ENCODE results near the gene KMT5B.
A peak's percentile ranks its signal among the peaks of the same experiment; 100 is the strongest.

Gene KMT5B

DNA sequence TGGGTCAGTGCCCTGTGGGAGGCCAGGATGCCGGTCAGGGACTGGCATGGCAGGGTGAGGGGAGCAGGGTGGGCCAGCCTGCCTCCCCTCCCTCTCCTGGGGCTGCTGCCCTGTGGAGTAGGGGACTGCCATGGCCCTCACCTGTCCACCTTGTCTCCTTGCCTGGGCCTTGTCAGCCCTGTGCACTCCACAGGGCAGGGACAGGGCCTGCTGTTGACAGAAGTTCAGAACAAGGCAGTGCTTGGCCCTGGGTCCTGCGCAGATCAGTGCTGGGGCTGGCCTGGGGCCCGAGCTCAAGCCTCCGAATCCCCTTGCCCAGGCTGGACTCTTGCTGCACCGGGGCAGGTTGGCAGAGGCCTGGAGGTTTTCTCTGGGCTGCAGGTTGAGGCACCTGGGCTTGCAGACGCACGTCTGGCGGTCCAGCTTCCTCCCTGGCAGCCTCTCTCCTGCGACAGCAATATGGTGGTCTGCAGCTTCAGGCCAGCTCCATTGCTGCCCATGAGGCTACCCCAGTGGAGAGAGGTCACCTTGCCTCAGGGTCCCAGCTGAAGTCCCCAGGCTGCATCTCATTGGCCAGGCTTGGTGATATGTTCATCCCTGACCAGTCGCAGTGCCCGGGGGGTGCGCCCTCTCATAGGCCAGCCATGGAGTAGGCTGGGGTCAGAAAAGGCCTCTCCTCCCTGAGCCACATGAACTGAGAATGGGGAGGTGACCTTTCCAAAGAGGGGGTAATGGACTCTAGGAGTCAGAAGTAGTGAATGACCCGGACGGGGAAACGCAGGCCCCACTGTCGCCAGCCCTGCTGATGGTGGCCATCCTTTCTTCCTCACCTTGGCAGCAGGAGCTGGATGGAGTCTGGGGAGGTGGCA is 70.4 kb downstream of the KMT5B start:
- DNase-seq (ENCODE audit: low read depth) = no peak

- no peak for DNase-seq (ENCODE audit: low read depth)
Measured at GRCh38 chr11:68142028-68142412, 71.1 kb downstream of the KMT5B start.

- no peak for DNase-seq (ENCODE audit: low read depth)
Measured at GRCh38 chr11:68141246-68142027, 71.7 kb downstream of the KMT5B start.

GRCh38 chr11:68140496-68141245 is 72.4 kb downstream of the KMT5B start:
- no peak for DNase-seq (ENCODE audit: low read depth)

DNA sequence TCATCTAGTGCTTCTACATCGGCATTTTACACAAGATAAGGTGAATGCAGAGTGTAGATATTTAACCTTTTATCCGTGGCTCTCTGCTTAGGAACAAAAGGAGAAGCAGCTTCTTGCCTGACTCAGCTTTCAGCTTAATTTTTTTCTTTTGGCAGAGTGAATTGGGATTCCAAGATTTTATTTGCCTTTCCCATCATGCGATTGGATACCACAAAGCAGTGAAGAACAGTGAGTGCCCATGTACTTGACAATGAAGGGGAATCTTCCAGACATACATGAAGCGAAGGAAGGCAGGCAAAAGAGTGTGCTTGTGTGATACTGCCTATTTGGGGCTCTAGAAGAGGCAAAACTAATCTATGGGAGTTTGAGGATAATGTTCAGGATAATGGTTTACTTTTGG is 74.9 kb downstream of the KMT5B start:
- DNase-seq (ENCODE audit: low read depth) = no peak

DNA sequence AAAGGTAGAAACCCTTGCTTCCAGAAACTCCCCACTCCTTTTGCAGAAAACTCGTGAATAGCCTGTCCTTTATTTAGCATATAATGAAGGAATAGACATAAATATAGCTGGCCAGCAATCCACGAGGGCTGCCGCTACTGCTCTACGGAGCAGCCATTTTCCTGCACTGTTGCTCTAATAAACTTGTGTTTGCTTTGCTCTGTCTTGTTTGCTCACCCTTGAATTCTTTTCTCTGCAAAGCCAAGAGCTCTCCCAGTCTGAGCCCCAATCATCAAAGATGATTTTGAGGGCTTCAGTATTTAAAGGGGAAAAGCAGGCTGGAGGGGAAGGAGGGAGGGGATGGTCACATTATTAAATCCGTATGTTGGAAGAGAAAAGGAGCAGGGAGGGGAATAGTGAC is 75.3 kb downstream of the KMT5B start:
- DNase-seq (ENCODE audit: low read depth) = no peak

- no peak for DNase-seq (ENCODE audit: low read depth)
Measured at GRCh38 chr11:68136866-68137265, 76.2 kb downstream of the KMT5B start.

- DNase-seq (ENCODE audit: low read depth) = no peak
Measured at GRCh38 chr11:68135161-68135560, 77.9 kb downstream of the KMT5B start.

- DNase-seq (ENCODE audit: low read depth) = no peak
Measured at GRCh38 chr11:68133761-68134160, 79.3 kb downstream of the KMT5B start.

GRCh38 chr11:68130121-68130520 is 83.0 kb downstream of the KMT5B start:
- DNase-seq (ENCODE audit: low read depth) = no peak

- no peak for DNase-seq (ENCODE audit: low read depth)
Measured at GRCh38 chr11:68128682-68129327, 84.3 kb downstream of the KMT5B start.

DNA sequence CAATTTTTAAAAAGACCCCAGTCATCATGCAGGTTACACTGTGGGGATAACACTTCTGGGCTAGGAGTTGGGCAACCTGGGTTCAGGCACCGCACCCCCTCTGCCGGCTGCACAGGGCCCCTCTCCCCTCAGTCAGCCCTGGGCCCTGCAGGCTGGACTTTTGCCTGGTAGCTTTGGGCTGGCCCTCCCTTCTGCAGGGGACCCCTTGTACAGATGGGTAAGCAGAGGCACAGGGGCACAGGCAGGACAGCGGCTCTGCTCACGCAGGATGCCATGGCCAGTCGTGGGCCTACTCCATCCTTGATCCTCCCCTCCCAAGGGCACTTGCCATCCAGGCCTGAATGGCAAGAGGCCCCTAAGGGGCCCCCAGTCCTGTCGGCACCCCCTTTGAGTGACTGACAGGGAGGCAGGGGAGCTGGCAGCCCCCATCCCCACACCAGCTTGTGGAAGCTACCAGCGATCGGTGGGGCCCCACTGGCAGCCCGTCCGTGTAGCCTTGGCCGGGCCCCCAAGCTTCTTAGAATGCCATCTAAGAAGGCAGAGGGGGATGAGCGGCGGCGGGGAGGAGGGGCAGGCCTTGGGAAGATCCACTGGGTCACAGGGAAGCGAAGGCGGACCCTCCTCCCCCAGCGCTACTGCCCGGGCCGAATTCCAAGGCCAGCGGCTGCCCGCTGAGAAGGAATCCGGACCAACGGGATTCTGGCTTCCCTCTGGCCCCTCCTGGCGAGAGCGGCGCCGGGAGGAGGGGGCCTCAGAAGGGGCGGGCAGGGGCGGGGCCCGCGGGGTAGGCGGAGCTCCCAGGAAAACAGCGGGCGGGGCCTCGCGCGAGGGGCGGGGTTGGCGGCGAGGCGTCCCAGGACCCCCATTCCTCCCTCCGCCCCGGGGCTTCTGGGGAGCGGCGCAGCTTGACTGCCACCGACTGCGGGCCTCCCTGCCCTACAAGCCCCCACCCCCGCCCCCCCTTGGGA is 85.1 kb downstream of the KMT5B start:
- no peak for DNase-seq (ENCODE audit: low read depth)

DNA sequence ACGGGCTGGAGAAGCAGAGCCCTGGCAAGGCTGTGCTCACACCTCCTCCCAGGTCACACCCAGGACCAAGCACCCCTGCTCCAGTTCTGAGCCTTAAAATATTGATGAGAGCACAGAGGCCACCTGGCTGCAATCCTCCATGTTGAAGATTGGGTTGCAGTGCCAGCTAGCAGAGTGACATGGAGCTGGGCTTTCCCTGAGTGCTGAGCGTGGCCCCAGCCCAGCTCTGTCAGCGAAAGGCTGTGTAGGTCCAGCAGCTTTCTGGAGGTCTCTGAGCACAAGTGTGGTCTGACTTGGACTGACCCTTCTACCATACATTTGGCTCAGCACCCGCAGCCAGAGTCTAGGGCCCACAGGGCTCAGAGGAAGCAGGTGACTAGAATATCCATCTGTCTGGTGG is 87.9 kb downstream of the KMT5B start:
- DNase-seq (ENCODE audit: low read depth) = no peak

DNA sequence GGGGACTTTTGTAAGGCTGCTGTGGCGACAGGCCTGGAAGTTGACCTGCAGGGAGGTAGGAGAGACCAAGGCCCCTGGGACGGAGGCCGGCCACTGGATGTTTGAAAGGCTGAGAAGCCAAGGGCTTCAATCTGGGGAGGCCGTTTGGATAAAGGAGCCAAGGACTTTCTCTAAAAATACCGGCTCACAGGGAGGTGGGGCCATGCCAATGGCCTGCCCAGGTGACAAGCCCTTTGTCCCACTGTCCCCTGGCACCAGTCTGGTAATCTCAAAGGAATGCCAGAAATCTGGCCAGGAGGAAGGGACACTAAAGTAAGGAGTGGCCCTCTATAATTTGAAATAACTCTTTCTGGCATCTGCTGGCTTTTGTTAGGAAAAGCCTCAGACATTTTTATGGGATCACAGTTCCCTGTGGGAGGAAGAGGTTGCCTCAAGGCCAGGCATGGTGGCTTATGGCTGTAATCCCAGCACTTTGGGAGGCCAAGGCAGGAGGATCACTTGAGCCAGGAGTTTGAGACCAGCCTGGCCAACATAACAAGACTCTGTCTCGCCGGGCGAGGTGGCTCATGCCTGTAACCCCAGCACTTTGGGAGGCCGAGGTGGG is 90.1 kb downstream of the KMT5B start:
- DNase-seq (ENCODE audit: low read depth) = no peak

GRCh38 chr11:68121067-68121899 is 91.8 kb downstream of the KMT5B start, which contains the start of gene CHKA:
CHKA (minus strand) TSS chr11:68121388; CDS start chr11:68121177, 211 bp downstream.
- DNase-seq (ENCODE audit: low read depth) = peak; percentile 76

- DNase-seq (ENCODE audit: low read depth) = no peak
Measured at GRCh38 chr11:68120273-68121066, 92.6 kb downstream of the KMT5B start.

DNA sequence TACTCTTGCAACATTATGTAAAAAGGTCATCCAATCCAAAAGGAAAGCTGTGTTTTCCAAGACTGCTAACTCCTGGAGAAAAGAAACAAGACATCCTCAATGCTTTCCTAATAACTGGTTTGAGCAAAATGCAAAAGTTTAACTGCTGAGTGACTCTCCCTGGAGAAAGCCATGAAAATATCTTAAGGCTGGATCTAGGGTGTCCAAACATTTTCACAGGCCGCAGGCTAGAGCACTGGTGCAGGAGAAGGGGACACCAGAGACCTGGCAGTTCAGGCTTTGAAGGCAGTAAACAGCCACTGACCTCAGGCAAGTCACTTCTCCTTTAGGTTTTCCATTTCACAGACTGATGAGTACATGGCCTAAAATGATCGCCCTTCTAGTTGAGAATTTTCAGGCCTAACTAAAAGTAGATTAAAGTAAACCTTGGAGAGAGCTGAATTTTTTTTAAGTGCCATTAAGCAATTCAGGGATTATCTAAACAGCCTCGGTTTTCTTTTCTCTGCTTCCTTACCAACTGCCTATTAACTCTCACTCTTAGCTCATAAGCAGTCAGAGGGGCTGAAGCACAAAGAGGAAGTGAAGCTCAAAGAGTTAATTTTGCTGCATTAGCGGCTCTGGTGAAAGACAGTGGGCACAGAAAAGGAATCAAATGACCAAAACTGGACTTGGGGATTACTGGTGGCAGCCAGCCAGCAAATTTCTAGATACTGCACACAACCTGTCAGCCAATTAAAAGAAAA is 94.2 kb downstream of the KMT5B start:
- no peak for DNase-seq (ENCODE audit: low read depth)
